Measurements from ENCODE around the gene TMEM244. TPM values are rescaled to one million over a fixed set of nuclear protein-coding genes. Genes with fewer than 3 reads are reported as not detected.

TMEM244 gene
- total and polyA plus RNA-seq, 2 donors from 2014 or later, result not detected

DNA sequence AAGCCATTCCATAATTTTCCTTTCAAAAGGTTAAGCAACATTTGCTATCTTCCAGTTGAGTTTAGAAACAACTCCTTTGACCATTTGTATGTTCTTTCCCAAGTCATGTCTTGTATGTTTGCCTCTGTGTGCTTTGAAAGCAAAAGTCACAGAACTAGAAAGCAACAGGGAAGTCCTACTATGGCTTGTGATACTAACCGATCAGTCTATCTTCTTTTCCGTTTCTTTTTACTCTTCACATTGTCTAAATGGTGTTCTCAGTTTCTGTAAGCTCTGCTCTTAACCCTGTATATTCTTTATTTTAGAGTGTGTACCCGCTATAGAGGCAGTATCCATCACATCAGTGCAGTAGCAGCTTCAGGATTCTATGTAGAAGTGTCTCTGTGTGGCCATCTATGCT, 32.9 kb downstream of the TMEM244 start:
- Histone ChIP-seq H3K36me3 (ENCODE audit: control insufficient read depth in 2 of 3, insufficient read depth in 3 of 3, low read length in 3 of 3) (no peaks in the 10 kb centered on the region), H3K27me3 (ENCODE audit: control insufficient read depth, insufficient read depth, low read length) (no peaks in the 10 kb centered on the region), H3K4me1 (ENCODE audit: control insufficient read depth in 2 of 3, insufficient read depth in 2 of 3, low read depth in 1 of 3, low read length in 3 of 3) (no peaks in the 10 kb centered on the region), H3K27ac (ENCODE audit: low read depth in 2 of 2, low read length in 2 of 2) (no peak overlapping the region), H3K9ac (ENCODE audit: low read length in 3 of 3) (no peak overlapping the region), H3K4me3 (ENCODE audit: low read length in 3 of 3) (no peak overlapping the region), H3K9me3 (ENCODE audit: control insufficient read depth in 2 of 3, insufficient read depth in 1 of 3, low read length in 3 of 3) (no peaks in the 10 kb centered on the region)
- TF ChIP-seq, protein P1, sequence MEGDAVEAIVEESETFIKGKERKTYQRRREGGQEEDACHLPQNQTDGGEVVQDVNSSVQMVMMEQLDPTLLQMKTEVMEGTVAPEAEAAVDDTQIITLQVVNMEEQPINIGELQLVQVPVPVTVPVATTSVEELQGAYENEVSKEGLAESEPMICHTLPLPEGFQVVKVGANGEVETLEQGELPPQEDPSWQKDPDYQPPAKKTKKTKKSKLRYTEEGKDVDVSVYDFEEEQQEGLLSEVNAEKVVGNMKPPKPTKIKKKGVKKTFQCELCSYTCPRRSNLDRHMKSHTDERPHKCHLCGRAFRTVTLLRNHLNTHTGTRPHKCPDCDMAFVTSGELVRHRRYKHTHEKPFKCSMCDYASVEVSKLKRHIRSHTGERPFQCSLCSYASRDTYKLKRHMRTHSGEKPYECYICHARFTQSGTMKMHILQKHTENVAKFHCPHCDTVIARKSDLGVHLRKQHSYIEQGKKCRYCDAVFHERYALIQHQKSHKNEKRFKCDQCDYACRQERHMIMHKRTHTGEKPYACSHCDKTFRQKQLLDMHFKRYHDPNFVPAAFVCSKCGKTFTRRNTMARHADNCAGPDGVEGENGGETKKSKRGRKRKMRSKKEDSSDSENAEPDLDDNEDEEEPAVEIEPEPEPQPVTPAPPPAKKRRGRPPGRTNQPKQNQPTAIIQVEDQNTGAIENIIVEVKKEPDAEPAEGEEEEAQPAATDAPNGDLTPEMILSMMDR (IDR thresholded peaks at IDR 0.05; ENCODE audit: borderline replicate concordance, extremely low read depth, insufficient read depth), result no peak
- intact Hi-C loops (cut with DNase I), result no loop called here
- DNase-seq (no peak), FAIRE-seq (no peak)

DNA sequence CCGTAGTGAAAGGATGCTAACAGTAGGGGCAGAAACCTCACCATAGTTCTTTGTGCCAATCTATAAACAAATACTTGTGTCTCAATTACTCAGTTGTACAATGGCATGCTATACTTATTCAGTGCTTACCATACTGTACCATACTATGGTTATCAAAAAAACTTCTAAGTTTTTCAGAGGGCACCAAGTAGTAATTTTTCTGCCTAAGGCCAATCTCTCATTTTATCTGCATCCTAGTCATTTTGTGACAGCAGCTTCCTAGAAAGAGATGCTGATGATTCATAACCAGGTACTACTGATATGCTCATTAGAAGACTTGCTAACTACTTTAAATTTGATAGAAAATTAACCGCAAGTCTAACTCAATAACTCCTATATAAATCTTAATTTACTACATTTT, 42.9 kb downstream of the TMEM244 start:
- FAIRE-seq (no peak), DNase-seq (no peak)
- Histone ChIP-seq H3K36me3 (ENCODE audit: control insufficient read depth in 2 of 3, insufficient read depth in 3 of 3, low read length in 3 of 3) (no peaks in the 10 kb centered on the region), H3K27me3 (ENCODE audit: control insufficient read depth, insufficient read depth, low read length) (no peaks in the 10 kb centered on the region), H3K9me3 (ENCODE audit: control insufficient read depth in 2 of 3, insufficient read depth in 1 of 3, low read length in 3 of 3) (no peaks in the 10 kb centered on the region), H3K4me3 (ENCODE audit: low read length in 3 of 3) (no peak overlapping the region), H3K9ac (ENCODE audit: low read length in 3 of 3) (no peak overlapping the region), H3K4me1 (ENCODE audit: control insufficient read depth in 2 of 3, insufficient read depth in 2 of 3, low read depth in 1 of 3, low read length in 3 of 3) (no peaks in the 10 kb centered on the region), H3K27ac (ENCODE audit: low read depth in 2 of 2, low read length in 2 of 2) (no peak overlapping the region)
- TF ChIP-seq, protein P1 (IDR thresholded peaks at IDR 0.05; ENCODE audit: borderline replicate concordance, extremely low read depth, insufficient read depth), result no peak
- intact Hi-C loops (cut with DNase I), result no loop called here

DNA sequence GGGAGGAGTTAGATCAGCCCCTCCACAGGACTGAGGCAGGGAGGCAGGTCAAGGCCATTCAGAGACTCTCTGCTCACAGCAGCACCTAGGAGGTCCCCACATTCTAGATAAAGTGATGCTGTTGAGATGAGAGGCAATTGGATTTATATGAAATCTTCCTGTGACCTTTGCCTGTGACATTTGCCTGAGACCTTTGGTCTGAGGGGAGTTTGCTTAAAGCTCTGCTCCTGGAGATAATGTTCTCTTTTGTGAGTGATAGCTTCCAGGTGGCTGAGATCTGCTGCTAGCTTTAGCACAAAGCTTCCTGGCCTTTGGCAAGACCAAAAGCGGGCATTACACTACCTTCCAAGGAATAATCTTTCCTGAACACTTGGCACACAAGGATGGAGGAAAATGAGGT, 43.3 kb downstream of the TMEM244 start:
- TF ChIP-seq, protein P1 (IDR thresholded peaks at IDR 0.05; ENCODE audit: borderline replicate concordance, extremely low read depth, insufficient read depth), result no peak
- Histone ChIP-seq H3K27me3 (ENCODE audit: control insufficient read depth, insufficient read depth, low read length) (no peaks in the 10 kb centered on the region), H3K4me3 (ENCODE audit: low read length in 3 of 3) (no peak overlapping the region), H3K36me3 (ENCODE audit: control insufficient read depth in 2 of 3, insufficient read depth in 3 of 3, low read length in 3 of 3) (no peaks in the 10 kb centered on the region), H3K9me3 (ENCODE audit: control insufficient read depth in 2 of 3, insufficient read depth in 1 of 3, low read length in 3 of 3) (no peaks in the 10 kb centered on the region), H3K27ac (ENCODE audit: low read depth in 2 of 2, low read length in 2 of 2) (no peak overlapping the region), H3K4me1 (ENCODE audit: control insufficient read depth in 2 of 3, insufficient read depth in 2 of 3, low read depth in 1 of 3, low read length in 3 of 3) (no peaks in the 10 kb centered on the region), H3K9ac (ENCODE audit: low read length in 3 of 3) (no peak overlapping the region)
- DNase-seq (no peak), FAIRE-seq (no peak)
- intact Hi-C loops (cut with DNase I), result no loop called here

DNA sequence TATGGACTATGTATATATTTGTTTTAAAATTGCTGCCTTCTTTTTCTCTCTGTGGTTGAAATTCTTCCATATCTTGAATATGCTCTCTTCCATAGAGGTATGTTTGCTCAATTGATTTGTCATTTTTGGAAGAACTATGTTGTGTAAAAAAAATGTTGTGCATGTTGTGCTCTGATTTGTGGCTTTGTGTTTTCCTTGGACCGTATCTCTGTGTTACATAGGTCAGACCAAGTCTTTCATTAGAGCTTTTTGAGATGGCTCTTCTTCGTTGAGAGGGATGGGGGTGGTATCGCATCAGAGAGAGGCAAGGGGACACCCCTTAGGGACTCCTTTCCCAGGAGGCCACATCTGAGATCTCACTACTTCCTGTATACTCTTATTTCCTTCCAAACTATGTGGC, 43.8 kb downstream of the TMEM244 start:
- FAIRE-seq (no peak), DNase-seq (no peak)
- Histone ChIP-seq H3K4me3 (ENCODE audit: low read length in 3 of 3) (no peak overlapping the region), H3K27ac (ENCODE audit: low read depth in 2 of 2, low read length in 2 of 2) (no peak overlapping the region), H3K9me3 (ENCODE audit: control insufficient read depth in 2 of 3, insufficient read depth in 1 of 3, low read length in 3 of 3) (no peaks in the 10 kb centered on the region), H3K9ac (ENCODE audit: low read length in 3 of 3) (no peak overlapping the region), H3K4me1 (ENCODE audit: control insufficient read depth in 2 of 3, insufficient read depth in 2 of 3, low read depth in 1 of 3, low read length in 3 of 3) (no peaks in the 10 kb centered on the region), H3K27me3 (ENCODE audit: control insufficient read depth, insufficient read depth, low read length) (no peaks in the 10 kb centered on the region), H3K36me3 (ENCODE audit: control insufficient read depth in 2 of 3, insufficient read depth in 3 of 3, low read length in 3 of 3) (no peaks in the 10 kb centered on the region)
- intact Hi-C loops (cut with DNase I), result no loop called here
- TF ChIP-seq, protein P1 (IDR thresholded peaks at IDR 0.05; ENCODE audit: borderline replicate concordance, extremely low read depth, insufficient read depth), result no peak

Measured in kidney (tissue), 14 donors.